HepG2 (cell line): Measurements from ENCODE around the gene WDR45B. TPM values are rescaled to one million over a fixed set of nuclear protein-coding genes. Genes with fewer than 3 reads are reported as not detected.

Source experiments
- ATAC-seq: fragments of 200-7000 bp; cut with Tn5 transposase; 3 replicates; pipeline ENCODE4 v1.9.1; 2020; ENCODE audit warnings: mild to moderate bottlenecking, moderate library complexity
- BruUV-seq: library from RNA; stranded (reverse); fragments of 400-500 nt; replicated peaks from 2 replicates; lab custom pipeline; 2021; lab: Mats Ljungman, UMichigan
- CTCF ChIA-PET: fragments of 300-600 bp; formaldehyde crosslinking; extraction: SDS; loops from one replicate; lab custom pipeline; 2021; ENCODE audit warnings: low total read pairs, inconsistent platforms, low intra/inter-chr PET ratio; lab: Yijun Ruan, JAX
- POLR2A ChIA-PET: fragments of 350-600 bp; sonication (Branson Sonifier 250); formaldehyde crosslinking; loops from one replicate; lab custom pipeline; 2020; ENCODE audit warnings: antibody characterized with exemption, inconsistent platforms; lab: Yijun Ruan, JAX
- DNase-seq: peaks from one replicate; pipeline ENCODE4 v3.0.0-alpha.2; 2015; ENCODE audit warnings: low spot score
- FAIRE-seq: peaks from 3 replicates; lab custom pipeline; 2011; peaks lifted over from hg19 to GRCh38; lab: Jason Lieb, UNC
- H2AFZ ChIP-seq: one replicate; pipeline ENCODE4 v1.6.1; 2011; ENCODE audit warnings: low read length, inconsistent platforms
- H3K27ac ChIP-seq: fragments of 300-600 bp; 3 replicates; pipeline ENCODE4 v1.8.0; 2011; ENCODE audit warnings: mixed run types, mild to moderate bottlenecking, mixed read lengths, low read length, inconsistent platforms; ENCODE audit not compliant: insufficient read depth; ENCODE audit errors: extremely low read length
- H3K27me3 ChIP-seq, 2 experiments: fragments of 200-600 bp in 1 of 2; 2 replicates in 1 of 2; 3 replicates in 1 of 2; pipeline versions ENCODE4 v1.6.0 to v1.8.0; 2011; ENCODE audit warnings: low read length in 2 of 2, mild to moderate bottlenecking in 2 of 2, moderate library complexity in 2 of 2, inconsistent platforms in 1 of 2; ENCODE audit not compliant: insufficient read depth in 2 of 2, control insufficient read depth in 1 of 2
- H3K36me3 ChIP-seq, 2 experiments: fragments of 200-600 bp in 1 of 2; replicated peaks in 1 of 2; 2 replicates in 1 of 2; 3 replicates in 1 of 2; pipeline versions ENCODE4 v1.5.1 to v1.8.0; 2011; ENCODE audit warnings: low read length in 2 of 2, inconsistent platforms in 1 of 2; ENCODE audit not compliant: insufficient read depth in 2 of 2, control insufficient read depth in 1 of 2
- H3K4me1 ChIP-seq: 2 replicates; pipeline ENCODE4 v1.5.1; 2012; ENCODE audit warnings: low read length, inconsistent platforms; ENCODE audit not compliant: insufficient read depth
- H3K4me2 ChIP-seq: 2 replicates; pipeline ENCODE4 v1.6.0; 2011; ENCODE audit warnings: low read depth, low read length, inconsistent platforms
- H3K4me3 ChIP-seq, 3 experiments: fragments of 200-600 bp in 1 of 3; sonication (generic), shearing (Covaris generic) in 1 of 3; replicated peaks in 1 of 3; 2 replicates each; pipeline ENCODE4 v1.5.1; 2011 to 2016; ENCODE audit warnings: low read length in 3 of 3, inconsistent platforms in 2 of 3, low read depth in 2 of 3, mild to moderate bottlenecking in 2 of 3, control low read depth in 1 of 3, mixed read lengths in 1 of 3; ENCODE audit not compliant: insufficient read depth in 1 of 3
- H3K79me2 ChIP-seq: one replicate; pipeline ENCODE4 v1.6.1; 2011; ENCODE audit warnings: low read length, inconsistent platforms; ENCODE audit not compliant: insufficient read depth
- H3K9ac ChIP-seq: 2 replicates; pipeline ENCODE4 v1.6.0; 2011; ENCODE audit warnings: mild to moderate bottlenecking, low read depth, low read length, inconsistent platforms; ENCODE audit not compliant: insufficient read depth
- H3K9me3 ChIP-seq: 2 replicates; pipeline ENCODE4 v1.5.1; 2012; ENCODE audit warnings: mild to moderate bottlenecking, low read length
- H4K20me1 ChIP-seq: 2 replicates; pipeline ENCODE4 v1.6.0; 2011; ENCODE audit warnings: inconsistent platforms, mild to moderate bottlenecking, low read length, moderate library complexity; ENCODE audit not compliant: insufficient read depth
- CENPX ChIP-seq: sonication (generic); formaldehyde crosslinking; IDR thresholded peaks from 2 replicates; pipeline ENCODE4 v1.9.0; 2021; ENCODE audit warnings: mild to moderate bottlenecking, missing genetic modification reagents, moderate library complexity
- MED13 ChIP-seq: sonication (generic); formaldehyde crosslinking; IDR thresholded peaks from 2 replicates; pipeline ENCODE4 v1.5.0; 2020; ENCODE audit warnings: missing genetic modification reagents
- PCBP1 ChIP-seq: fragments of 200-400 bp; formaldehyde crosslinking; IDR thresholded peaks from 2 replicates; pipeline ENCODE4 v1.6.1; 2017; ENCODE audit warnings: mild to moderate bottlenecking, low read depth, low read length, borderline replicate concordance
- RBM22 ChIP-seq: fragments of 200-400 bp; formaldehyde crosslinking; optimal IDR thresholded peaks from 2 replicates; pipeline ENCODE3; 2017; ENCODE audit warnings: mild to moderate bottlenecking, low read length, moderate library complexity
- ZBTB38 ChIP-seq: sonication (generic); formaldehyde crosslinking; IDR thresholded peaks from 2 replicates; pipeline ENCODE4 v1.5.1; 2020; ENCODE audit warnings: mild to moderate bottlenecking, missing genetic modification reagents
- ZFYVE20 ChIP-seq: sonication (generic); formaldehyde crosslinking; IDR thresholded peaks from 2 replicates; pipeline ENCODE4 v1.8.0; 2023; ENCODE audit warnings: low read depth, mild to moderate bottlenecking, moderate library complexity, missing genetic modification reagents, borderline replicate concordance
- ZNF746 ChIP-seq: sonication (generic); formaldehyde crosslinking; IDR thresholded peaks from 2 replicates; pipeline ENCODE4 v1.8.0; 2022; ENCODE audit warnings: mild to moderate bottlenecking, missing genetic modification reagents
- WGBS: methylation state at CpG from one replicate; pipeline ENCODE4 v1.1.6; 2017; ENCODE audit warnings: low lambda C conversion rate; 5-methylcytosine and 5-hydroxymethylcytosine counted together
- in situ Hi-C: cut with HindIII; loops from 2 replicates; pipeline ENCODE4 v1.10.0; 2017; ENCODE audit warnings: low pct_unique_long_range_greater_than_20kb; ENCODE audit not compliant: extremely low pct_ligation_motif_present
- intact Hi-C: fragments of 100-400 bp; cut with micrococcal nuclease; formaldehyde crosslinking; loops from one replicate; pipeline ENCODE4 v1.10.0; 2022; ENCODE audit not compliant: unreplicated experiment
- polyA plus RNA-seq, 8 experiments: library from polyadenylated mRNA; depleted of rRNA in 3 of 8; stranded (reverse) in 7 of 8; unstranded in 1 of 8; fragments of >200 nt; fragmentation: Illumina TruSeq in 4 of 8; extraction: Trizol in 4 of 8; gene quantifications; 2 replicates each; pipeline versions ENCODE4 v1.2.1 to v1.2.3, GENCODE V29; 2011 to 2016; ENCODE audit warnings: low read depth in 4 of 8, missing spikeins in 1 of 8, mixed read lengths in 1 of 8; ENCODE audit not compliant: insufficient read depth in 1 of 8
- total RNA-seq, 5 experiments: library from RNA; depleted of rRNA; stranded (reverse); fragments of >200 nt; fragmentation: Illumina TruSeq; extraction: Trizol; gene quantifications; 2 replicates each; pipeline ENCODE4 v1.2.3, GENCODE V29; 2016; ENCODE audit warnings: low read depth in 1 of 5
- TF ChIP-seq, protein P1 (sequence below): sonication (generic); formaldehyde crosslinking; IDR thresholded peaks from 2 replicates; pipeline ENCODE4 v1.4.0; 2020; ENCODE audit warnings: missing genetic modification reagents, borderline replicate concordance

WDR45B gene
- total and polyA plus RNA-seq, 2 of the 13 experiments (the other 11 are each of a cell fraction or from before 2014, with no cell fraction given) = 86.2 to 155 TPM

DNA sequence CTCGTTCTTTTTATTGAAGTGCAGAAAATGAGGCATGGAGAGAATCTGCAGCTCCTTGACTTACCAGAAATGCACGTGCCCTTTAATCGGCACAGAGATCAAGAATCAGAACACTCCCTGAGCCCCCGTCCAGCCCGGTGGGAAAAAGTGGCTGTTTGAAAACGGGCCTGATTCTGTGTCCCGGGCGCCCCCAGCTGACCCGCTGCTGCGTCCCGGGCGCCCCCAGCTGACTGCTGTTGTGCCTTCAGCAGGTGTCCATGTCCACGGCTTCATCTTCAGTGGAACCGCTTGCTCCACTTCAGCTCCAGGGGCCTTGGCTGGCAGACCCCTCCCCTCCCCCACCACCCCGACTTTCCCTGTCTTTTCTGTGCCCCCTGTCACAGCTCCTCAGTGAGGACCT lies 81.0 kb downstream of the WDR45B start:
- BruUV-seq = no TSS peak
- Histone ChIP-seq H3K9ac (no peak overlapping the region), H3K4me1 (peaks cover 82% of the 10 kb centered on the region), H3K9me3 (no peaks in the 10 kb centered on the region), H3K4me3 (no peak overlapping the region), H4K20me1 (peaks cover 20% of the 10 kb centered on the region; the same call in 1 of the 2 replicates), H3K36me3 (peaks cover 27 to 62% of the 10 kb centered on the region in 2 experiments), H3K79me2 (peaks cover 70% of the 10 kb centered on the region), H3K27ac (peak overlapping the region; percentile 87), H2AFZ (no peak overlapping the region), H3K4me2 (no peak overlapping the region), H3K27me3 (no peaks in the 10 kb centered on the region)
- ChIA-PET CTCF (no interaction called here), POLR2A (interaction anchor here (0.7 to 3.1 kb wide), 9 partner anchors 7 to 469 kb away, joined by 3 to 13 read pairs (median 5); no protein-coding TSS in a partner anchor)
- in situ Hi-C loops = no loop called here
- TF ChIP-seq ZFYVE20 (CRISPR knock-in tag) (no peak), RBM22 (peak; percentile 21), ZBTB38 (CRISPR knock-in tag) (peak; percentile 40; the same call in 1 of the 2 replicates), ZNF746 (CRISPR knock-in tag) (no peak), MED13 (CRISPR knock-in tag) (0 out of 2 replicates have a peak, but pooled peaks have one; percentile 33), CENPX (CRISPR knock-in tag) (no peak), PCBP1 (0 out of 2 replicates have a peak, but pooled peaks have one; percentile 36)
- TF ChIP-seq, protein P1, sequence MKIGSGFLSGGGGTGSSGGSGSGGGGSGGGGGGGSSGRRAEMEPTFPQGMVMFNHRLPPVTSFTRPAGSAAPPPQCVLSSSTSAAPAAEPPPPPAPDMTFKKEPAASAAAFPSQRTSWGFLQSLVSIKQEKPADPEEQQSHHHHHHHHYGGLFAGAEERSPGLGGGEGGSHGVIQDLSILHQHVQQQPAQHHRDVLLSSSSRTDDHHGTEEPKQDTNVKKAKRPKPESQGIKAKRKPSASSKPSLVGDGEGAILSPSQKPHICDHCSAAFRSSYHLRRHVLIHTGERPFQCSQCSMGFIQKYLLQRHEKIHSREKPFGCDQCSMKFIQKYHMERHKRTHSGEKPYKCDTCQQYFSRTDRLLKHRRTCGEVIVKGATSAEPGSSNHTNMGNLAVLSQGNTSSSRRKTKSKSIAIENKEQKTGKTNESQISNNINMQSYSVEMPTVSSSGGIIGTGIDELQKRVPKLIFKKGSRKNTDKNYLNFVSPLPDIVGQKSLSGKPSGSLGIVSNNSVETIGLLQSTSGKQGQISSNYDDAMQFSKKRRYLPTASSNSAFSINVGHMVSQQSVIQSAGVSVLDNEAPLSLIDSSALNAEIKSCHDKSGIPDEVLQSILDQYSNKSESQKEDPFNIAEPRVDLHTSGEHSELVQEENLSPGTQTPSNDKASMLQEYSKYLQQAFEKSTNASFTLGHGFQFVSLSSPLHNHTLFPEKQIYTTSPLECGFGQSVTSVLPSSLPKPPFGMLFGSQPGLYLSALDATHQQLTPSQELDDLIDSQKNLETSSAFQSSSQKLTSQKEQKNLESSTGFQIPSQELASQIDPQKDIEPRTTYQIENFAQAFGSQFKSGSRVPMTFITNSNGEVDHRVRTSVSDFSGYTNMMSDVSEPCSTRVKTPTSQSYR (CRISPR knock-in tag) = peak; percentile 7; the same call in 1 of the 2 replicates
- intact Hi-C loops = no loop called here
- no peak for FAIRE-seq
- no peak for ATAC-seq
- no peak for DNase-seq
- WGBS = 89% methylated on average over 15 of the region's 15 CpGs
